KG1 (cell line): ENCODE measurements around the gene ARHGEF28.

Experiments used
- DNase-seq: peaks from one replicate; lab custom pipeline; 2025; lab: John Stamatoyannopoulos, UW

The ARHGEF28 gene

DNA sequence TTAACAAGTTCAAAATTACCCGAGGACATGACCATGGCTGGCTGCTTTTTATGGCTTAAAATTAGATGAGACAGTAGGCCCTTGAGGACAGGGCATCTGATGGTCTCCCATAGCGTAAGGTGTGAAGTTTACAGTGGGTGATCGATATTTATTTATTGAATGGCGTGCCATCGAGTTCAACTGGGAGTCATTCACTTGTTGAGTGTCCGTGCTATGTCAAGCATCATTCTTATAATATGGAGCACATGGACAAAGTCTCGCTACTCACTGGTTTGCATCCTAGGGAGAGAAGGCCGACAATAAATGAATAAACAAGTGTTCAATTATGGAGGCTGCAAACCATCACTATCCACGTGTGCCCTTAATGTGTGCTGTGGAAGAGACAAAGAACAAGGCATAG is 277.2 kb downstream of the ARHGEF28 start:
- DNase-seq: no peak

GRCh38 chr5:73906277-73906676 is 280.3 kb downstream of the ARHGEF28 start:
- DNase-seq: no peak

DNA sequence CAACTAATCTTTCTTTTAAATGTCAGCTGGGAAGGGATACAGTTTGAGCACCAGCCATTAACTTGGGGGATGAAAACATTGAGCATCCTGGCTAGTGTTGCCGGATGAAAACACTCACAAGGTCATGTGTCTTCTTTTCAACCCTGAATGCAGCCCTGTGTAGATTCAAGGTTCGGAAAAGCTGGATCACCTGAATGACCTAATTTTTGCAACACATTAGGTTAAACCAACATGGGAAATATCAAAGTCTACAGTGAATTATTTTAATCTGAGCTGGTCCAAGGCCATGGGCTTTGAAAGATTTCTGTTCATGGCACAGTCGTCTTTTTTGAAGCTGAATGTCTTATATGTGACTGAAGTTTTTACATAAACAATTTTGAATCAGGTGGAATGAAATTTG is 281.2 kb downstream of the ARHGEF28 start:
- no peak for DNase-seq

- DNase-seq: no peak
Observed at GRCh38 chr5:73908395-73908794, 282.4 kb downstream of the ARHGEF28 start.

DNA sequence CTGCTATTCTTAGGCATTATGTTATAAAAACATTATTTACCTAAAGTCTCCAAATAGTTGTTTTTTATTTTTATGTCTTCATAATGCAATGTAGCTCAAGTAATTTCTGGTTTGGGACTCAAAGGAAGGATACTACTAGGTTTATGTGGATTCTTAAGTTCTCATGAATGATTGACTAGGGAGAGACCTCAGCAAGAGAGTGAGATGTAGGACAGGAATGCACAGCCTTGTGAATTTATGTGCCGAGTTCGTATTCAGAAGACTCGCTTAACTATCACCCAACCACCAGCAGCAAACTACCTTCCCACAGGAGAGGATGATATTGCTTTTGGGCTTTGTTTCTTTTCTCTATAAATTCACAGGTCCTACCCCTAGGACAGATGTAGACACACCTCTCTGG is 282.9 kb downstream of the ARHGEF28 start:
- no peak for DNase-seq

DNA sequence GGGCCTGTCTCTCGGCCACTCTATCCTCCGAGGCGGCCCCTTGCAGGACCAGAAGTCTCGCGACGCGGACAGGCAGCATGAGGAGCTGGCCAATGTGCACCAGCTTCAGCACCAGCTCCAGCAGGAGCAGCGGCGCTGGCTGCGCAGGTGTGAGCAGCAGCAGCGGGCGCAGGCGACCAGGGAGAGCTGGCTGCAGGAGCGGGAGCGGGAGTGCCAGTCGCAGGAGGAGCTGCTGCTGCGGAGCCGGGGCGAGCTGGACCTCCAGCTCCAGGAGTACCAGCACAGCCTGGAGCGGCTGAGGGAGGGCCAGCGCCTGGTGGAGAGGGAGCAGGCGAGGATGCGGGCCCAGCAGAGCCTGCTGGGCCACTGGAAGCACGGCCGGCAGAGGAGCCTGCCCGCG is 283.5 kb downstream of the ARHGEF28 start:
- no peak for DNase-seq

DNA sequence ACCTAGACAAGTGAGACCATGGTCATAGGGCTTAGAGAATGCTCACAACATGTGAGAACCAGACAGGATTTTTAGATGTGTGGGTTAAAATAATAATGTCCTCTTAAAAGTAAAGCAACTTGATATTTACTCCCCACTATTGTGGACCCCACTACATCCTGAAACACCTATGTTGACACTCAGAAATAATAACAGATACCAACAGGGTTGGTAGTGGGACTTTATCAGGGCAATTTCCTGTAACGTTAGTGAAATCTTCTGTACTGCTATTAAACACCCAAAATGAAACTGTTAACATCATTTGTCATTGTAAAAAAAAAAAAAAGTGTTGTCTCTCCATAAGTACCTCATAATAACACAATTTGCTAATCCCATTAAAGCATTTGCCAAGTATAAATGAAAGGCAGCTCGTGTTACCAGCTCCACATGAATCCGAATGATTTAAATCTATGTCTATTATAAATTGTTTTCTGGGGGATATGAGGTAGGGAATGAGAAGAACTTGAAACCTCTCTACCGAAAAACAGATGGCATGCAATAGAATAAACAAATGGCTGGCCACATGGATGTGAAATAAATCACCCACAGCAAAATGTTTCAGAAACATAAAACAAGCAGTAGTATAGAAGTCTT is 285.9 kb downstream of the ARHGEF28 start:
- DNase-seq: no peak

- DNase-seq: no peak
Observed at GRCh38 chr5:73912821-73913271, 286.9 kb downstream of the ARHGEF28 start.

GRCh38 chr5:73913971-73914370 is 288.0 kb downstream of the ARHGEF28 start:
- no peak for DNase-seq

GRCh38 chr5:73915345-73915744 is 289.3 kb downstream of the ARHGEF28 start:
- DNase-seq: no peak

DNA sequence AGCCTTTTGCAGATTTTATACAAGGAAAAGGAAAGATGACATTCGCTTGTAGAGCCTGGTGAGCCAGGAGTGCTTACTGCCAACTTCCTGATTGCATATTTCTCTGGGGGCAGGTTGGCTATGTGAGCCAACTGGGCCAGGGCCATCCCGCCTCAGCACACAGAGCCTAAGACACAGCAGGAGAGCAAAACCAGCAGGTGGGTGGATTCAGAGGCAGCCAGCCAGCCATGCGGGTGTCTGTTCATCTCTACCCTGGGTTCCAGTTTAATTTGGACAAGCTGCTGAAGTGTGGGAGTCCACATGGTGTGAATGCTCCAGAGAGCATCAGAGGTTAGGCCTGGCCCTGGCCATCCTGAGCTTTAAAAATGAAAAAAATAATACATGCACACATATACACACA is 291.4 kb downstream of the ARHGEF28 start:
- DNase-seq: no peak

- DNase-seq: no peak
Observed at GRCh38 chr5:73917891-73918290, 291.9 kb downstream of the ARHGEF28 start.

DNA sequence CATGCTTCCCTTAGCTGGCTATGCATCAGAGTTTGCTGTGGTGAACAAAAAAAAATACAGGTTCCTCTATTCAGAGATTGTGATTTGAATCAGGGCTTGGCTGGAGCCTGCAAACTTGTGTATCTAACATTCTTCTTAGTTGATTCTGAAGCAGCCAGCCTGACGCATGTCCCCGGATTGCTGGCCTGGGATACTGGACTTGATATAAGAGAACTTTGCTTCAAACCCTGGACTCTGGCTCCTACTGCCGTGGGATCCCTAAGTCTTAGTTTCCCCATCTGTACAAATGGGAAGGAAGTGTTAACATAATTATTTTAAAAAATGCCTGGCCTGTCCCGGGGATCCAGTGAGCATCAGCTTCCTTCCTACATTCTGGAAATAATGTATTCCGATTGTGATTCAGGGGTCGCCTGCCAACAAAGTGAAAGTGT is 292.8 kb downstream of the ARHGEF28 start:
- DNase-seq: no peak

GRCh38 chr5:73921741-73922140 is 295.7 kb downstream of the ARHGEF28 start:
- no peak for DNase-seq

- no peak for DNase-seq
Observed at GRCh38 chr5:73922224-73922623, 296.2 kb downstream of the ARHGEF28 start.

DNA sequence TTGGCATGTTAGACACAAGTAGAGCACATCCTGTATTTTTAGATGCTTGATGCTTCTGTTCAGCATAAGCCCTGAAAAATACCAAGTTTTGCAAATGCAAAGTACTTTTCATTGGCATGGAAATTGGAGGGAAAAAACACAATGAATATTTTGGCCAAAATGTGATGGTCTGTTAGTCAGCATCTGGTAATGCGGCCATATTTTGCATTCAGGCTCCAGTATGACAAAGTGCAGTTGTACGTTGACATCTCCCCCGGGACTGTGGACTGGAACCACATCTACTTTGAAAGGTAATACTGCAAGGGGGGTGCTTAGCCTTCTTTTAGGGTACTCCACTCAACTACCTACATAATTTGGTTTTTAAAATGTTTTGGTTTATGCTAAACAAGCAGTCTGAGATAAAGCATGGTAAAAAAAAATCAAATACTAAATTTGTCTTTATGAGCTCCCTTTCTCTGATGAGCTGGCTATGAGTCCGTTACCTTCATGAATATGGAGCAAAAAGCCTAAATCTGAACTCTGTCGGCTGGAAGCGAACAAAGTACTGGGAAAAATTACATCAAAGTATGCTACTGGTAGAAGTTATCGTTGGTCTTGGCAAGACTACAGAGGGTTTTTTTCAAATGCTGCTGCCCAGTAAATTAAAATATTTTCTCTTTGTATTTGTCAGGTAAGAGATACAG is 297.0 kb downstream of the ARHGEF28 start:
- DNase-seq: no peak

GRCh38 chr5:73928476-73929070 is 302.6 kb downstream of the ARHGEF28 start:
- no peak for DNase-seq

DNA sequence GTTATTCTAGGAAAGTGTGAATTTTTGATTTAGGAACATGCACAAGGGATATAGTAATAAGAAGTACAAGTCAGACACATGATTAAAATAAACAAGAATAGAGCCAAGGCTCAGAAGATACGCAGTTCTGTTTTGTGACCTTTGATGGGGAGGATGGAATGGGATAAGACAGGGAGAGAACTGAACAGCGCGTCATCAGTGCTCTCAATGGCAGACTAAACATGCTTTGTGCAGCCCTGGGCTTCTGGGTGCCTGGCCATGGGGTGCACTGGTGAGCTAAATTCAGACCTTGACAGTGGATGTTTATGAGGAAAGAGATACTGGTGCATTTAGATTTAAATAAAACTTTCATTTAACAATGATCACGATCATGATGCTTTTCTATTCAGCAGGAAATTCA is 309.7 kb downstream of the ARHGEF28 start:
- no peak for DNase-seq

- no peak for DNase-seq
Observed at GRCh38 chr5:73938280-73938937, 312.4 kb downstream of the ARHGEF28 start.

DNA sequence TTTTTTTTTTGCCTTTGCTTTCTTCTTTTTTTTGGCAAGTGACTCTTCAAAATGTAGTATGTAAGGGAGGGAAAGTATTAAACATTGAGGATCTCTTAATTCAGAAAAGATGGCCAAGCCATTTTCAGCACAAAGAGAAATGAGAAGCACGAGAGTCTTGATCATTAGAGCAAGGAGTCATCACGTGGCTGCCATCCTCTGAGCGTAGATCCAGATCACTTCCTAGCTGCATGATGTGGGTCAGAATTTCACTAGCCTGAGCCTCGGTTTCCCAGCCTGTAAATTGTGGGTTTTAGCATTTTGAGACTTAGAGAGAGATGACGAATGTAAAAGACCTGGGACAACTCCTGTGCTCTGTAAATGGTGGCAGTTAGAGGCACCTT is 312.9 kb downstream of the ARHGEF28 start:
- DNase-seq: no peak

DNA sequence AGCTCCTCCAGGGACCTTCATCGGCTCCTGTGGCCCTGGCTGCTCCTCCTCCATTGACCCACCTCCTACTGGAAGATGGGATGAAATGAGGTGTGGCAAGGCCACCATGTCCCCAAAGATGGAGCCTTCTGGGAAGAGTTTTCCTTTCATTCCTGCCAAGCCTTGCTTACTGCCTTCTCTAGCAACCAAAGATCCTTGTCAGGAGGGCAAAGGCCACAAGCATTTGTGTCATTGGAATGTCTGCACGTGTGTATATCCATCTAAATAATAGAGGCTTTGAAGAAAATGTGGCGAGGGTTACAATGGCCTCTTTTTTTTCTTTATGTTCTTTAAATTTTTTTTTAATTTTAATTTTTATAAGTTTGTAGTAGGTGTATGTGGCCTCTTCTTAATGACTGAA is 313.6 kb downstream of the ARHGEF28 start:
- no peak for DNase-seq

- DNase-seq: no peak
Observed at GRCh38 chr5:73940026-73940425, 314.0 kb downstream of the ARHGEF28 start.

GRCh38 chr5:73940801-73941200 is 314.8 kb downstream of the ARHGEF28 start:
- no peak for DNase-seq
